Measurements from ENCODE around the gene CD72.

DNA sequence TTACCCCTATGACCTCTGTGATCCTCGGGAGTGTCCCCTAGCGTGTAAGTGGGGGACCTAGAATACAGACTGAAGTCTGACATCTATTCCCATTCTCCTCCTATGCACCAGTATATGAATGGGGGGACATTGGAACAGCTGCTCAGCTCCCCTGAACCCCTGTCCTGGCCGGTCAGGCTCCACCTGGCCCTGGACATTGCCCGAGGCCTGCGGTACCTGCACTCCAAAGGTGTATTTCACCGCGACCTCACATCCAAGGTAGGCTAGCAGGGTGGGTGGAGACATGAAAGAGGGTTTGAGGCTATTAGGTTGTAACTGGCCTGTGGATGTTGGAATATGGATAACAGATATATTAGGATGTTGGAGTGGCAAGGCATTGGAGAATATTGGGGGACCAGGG, 11.5 kb downstream of the CD72 start:
- TF ChIP-seq, protein P1, sequence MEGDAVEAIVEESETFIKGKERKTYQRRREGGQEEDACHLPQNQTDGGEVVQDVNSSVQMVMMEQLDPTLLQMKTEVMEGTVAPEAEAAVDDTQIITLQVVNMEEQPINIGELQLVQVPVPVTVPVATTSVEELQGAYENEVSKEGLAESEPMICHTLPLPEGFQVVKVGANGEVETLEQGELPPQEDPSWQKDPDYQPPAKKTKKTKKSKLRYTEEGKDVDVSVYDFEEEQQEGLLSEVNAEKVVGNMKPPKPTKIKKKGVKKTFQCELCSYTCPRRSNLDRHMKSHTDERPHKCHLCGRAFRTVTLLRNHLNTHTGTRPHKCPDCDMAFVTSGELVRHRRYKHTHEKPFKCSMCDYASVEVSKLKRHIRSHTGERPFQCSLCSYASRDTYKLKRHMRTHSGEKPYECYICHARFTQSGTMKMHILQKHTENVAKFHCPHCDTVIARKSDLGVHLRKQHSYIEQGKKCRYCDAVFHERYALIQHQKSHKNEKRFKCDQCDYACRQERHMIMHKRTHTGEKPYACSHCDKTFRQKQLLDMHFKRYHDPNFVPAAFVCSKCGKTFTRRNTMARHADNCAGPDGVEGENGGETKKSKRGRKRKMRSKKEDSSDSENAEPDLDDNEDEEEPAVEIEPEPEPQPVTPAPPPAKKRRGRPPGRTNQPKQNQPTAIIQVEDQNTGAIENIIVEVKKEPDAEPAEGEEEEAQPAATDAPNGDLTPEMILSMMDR (IDR thresholded peaks at IDR 0.05), result no peak
- TF ChIP-seq POLR2A (IDR thresholded peaks at IDR 0.05), result no peak

All from sigmoid colon (tissue), 3 donors.